NCI-H446 (cell line): Measurements from ENCODE around the gene KIRREL1.
A peak's percentile ranks its signal among the peaks of the same experiment; 100 is the strongest.

Experiments used
- DNase-seq, 2 experiments: peaks; one replicate each; lab custom pipeline; 2025; lab: John Stamatoyannopoulos, UW

KIRREL1 gene

DNA sequence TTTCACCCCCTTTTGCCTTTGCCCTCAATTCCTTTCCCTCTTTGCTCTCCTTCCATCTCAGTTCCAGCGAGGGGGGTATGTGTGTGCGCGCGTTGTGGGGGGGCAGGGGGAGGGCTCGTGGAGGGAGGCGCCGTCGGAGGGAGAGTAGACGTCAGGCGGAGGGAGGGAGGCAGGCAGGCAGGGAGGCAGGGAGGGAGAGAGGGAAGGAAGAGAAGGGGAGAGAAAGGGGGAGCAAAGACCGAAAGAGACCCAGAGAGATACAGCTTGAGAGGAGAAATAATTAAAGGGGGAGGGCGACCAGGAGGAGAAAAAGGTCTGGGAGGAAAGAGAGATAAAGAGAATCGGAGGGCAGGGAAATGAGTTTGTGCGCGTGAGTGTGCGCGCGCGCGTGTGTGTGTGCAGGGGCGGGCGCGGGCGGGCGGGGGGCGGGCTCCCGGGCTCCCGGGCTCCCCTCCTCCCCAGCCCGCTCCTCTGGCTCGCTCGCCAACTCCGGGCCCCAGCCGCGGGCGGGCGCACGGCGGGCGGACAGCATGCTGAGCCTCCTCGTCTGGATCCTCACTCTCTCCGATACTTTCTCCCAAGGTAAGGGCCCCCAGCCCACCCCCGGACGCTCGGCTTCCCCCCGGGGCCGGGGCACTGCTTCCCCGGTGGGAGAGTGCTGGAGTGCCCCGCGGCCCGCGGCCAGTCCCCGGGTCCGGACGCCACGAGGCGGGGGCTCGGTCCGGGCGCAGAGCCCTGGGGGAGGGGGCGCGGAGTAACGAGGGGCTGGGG lies at the start of gene KIRREL1:
Gene KIRREL1, plus strand, starts transcription at position 499 of the 771 bp plus-strand sequence. Its CDS starts 32 bp downstream, at position 531.
- DNase-seq, result peak; percentile 57 to 64

GRCh38 chr1:157944663-157945280 lies 48.7 kb upstream of the KIRREL1 start:
- no peak for DNase-seq

DNA sequence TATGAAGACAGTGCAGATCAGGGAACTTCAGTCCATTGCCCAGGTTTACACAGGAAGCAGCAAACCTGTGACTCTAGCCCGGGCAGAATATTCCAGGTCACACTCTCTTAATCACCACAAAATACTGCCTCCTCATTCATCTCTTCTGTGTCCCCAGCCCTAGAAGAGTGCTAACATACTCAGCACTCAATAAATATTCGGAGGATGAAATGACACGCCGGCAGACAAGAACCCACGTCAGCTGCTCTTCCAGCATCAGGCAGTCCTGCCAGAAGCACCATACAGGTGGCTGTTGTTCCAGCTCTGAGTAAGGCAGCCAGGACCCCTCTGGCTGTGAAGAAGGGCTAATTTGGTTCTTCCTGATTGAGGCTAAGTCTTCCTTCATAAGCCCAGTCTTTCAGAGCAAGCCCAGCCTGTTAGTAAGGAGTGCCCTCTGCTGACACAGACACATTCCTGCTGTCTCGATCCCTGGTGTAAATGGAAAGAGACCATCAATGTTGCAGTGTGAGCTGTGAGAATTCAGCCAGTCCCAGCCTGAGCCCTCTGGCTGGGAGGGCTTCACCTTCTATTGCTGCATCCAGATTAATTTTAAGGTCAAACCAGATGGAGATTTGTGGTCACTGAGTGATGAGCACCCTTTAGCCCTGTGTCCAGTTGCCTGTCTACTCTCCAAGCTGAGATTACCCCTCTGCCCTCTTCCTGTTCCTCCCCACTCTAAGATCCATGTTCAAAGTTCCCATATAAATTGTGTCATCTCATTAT lies 45.0 kb upstream of the KIRREL1 start:
- peak in 1 of 2 experiments; percentile 42 for DNase-seq

GRCh38 chr1:157949074-157949354 lies 44.4 kb upstream of the KIRREL1 start:
- no peak for DNase-seq

- no peak for DNase-seq
These were observed 42.2 kb upstream of the KIRREL1 start for GRCh38 chr1:157951230-157951629.

DNA sequence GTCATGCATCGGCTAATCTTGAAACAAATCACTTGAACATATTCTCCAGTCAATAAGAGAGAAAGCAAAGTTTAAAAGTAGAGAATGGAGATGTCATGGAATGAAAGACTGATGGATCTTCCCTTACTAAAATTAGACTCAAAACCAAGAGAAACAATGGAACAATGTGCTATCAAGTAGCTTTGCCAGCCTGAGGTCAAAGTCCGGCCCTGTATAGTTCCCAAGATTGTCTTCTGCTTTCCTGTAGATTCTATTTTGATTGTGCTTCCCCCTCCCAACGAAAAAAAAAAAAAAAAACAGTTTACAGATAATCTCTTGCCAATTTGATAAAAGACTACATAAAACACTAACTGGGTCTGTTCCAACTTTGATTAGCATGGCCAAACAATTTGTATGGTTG lies 40.8 kb upstream of the KIRREL1 start:
- no peak for DNase-seq

- DNase-seq, result no peak
These were observed 38.2 kb upstream of the KIRREL1 start for GRCh38 chr1:157955221-157955620.

GRCh38 chr1:157955857-157956256 lies 37.6 kb upstream of the KIRREL1 start:
- no peak for DNase-seq

DNA sequence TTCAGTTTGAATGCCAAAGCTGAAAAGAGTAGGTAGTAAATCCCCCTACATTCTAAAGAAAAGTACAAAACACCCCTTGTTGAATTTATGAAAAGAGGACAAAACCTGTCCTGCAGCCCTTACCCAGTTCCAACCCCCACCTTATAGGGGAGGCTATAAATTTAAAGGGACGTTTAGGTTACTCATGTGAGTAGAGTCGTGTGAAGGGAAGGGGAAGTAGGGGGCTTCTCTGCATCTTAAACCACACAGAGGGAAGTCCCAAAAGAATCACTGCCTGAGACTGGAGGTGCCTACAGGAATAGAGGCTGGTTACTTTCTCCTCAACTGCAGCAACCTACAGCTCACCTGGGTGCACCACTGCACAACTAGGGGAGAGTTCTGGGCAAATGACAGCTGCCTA lies 36.7 kb upstream of the KIRREL1 start:
- no peak for DNase-seq

GRCh38 chr1:157958263-157958662 lies 35.2 kb upstream of the KIRREL1 start:
- DNase-seq, result no peak

- no peak for DNase-seq
These were observed 33.7 kb upstream of the KIRREL1 start for GRCh38 chr1:157959750-157960149.

- DNase-seq, result no peak
These were observed 32.7 kb upstream of the KIRREL1 start for GRCh38 chr1:157960773-157961172.

GRCh38 chr1:157961805-157962762 lies 31.4 kb upstream of the KIRREL1 start:
- no peak for DNase-seq

GRCh38 chr1:157963713-157964112 lies 29.7 kb upstream of the KIRREL1 start:
- peak; percentile 49 to 85 for DNase-seq

DNA sequence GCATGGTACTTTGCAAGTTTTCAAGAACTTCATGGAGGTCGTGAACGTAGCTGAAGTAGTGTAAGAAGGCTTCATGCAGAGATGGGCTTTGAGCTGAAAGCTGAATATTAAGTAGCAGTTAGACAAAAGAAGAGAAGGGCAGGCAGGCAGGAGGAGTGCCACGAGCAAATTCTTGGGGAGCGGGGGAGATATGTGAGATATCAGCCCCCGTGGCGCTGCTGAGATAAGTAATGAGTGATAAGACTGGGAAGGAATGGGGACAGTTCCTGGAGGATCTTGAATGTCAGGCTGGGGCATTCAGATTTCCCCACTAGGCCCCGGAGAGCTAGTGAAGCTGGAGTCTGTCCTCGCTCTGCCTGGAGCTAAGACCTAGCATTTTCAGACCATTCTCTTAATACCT lies 27.9 kb upstream of the KIRREL1 start:
- DNase-seq, result no peak

- DNase-seq, result no peak
These were observed 27.4 kb upstream of the KIRREL1 start for GRCh38 chr1:157966031-157966537.

GRCh38 chr1:157967205-157967604 lies 26.2 kb upstream of the KIRREL1 start:
- DNase-seq, result no peak

DNA sequence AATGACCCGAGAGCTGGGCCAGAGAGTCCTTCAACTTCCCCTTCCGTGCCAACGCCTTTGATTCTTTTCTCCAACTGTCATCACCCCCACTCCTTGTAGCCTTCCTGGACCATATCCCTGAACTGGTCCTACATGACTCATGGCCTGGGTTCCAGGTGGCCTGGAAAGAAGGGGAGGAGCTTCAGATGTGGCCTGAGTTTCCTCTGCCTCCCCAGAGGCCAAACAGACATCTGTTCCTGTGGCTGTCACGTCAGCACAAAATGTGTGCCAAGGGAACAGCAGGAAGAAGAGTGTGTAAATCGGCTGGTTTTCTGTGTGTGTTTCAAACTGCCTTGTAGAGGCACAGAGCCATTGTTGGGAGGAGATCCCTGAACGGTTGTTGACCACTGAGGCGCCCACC lies 24.9 kb upstream of the KIRREL1 start:
- DNase-seq, result peak; percentile 33 to 86

DNA sequence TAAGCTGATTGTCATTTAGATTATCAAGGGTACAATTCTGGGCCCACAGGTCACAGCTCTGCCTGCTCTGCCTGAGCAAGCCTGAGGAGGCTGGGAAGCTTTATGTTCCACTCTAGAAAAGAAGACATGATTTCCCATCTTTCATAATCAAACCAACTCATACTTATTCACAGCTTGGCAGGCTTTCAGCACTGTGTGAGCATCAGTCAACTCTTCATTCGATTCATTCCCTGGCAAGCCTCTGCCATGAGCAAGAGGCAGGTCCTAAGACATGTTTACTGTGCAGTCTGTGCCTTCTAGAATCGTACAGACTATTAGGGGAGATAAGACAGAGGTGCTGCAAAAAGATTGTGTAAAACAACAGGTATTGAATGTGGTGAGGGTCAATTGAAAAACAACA lies 24.5 kb upstream of the KIRREL1 start:
- peak; percentile 10 to 74 for DNase-seq

DNA sequence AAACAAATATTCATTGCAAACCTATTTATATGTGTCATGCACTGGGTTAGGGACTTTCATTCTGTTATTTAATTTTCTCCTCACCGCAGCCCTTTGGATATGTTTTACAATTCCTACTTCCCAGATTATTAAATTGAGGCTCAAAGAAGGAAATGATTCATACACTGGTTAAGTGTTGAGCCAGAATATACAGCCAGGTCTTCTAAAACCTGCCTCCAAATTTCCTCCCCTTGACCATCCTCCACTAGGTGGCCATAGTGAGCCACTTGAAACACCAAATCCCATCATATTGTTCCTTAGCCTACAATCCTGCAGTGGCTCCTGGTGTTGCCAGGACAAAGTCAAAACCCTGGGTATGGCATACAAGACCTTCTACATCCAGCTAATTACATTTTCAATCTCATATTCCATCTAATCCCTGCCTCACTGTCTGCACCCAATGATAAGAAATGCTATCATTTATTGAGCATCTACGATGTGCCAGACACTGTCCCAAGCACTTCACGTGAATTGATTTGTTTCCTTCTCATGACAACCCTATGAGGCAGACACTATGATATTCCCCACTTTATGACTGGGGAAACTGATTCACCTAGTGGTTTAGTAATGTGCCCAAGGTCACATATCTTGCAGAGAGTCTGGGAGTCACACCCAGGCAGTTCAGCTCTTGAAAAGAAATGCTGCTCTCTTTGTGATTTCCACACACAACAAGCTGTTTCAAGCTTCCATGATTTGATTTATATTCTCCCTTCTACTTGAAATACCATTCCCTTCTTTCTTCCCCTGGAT lies 23.6 kb upstream of the KIRREL1 start:
- DNase-seq, result peak; percentile 70 to 76

GRCh38 chr1:157971769-157972168 lies 21.7 kb upstream of the KIRREL1 start:
- no peak for DNase-seq
